AG04449 (cell line): Measurements from ENCODE around the gene CPEB2.

Experiments
- CTCF ChIA-PET: fragments of 350-600 bp; formaldehyde crosslinking; extraction: SDS; loops from one replicate; lab custom pipeline; 2021; ENCODE audit warnings: antibody characterized with exemption; lab: Yijun Ruan, JAX
- POLR2A ChIA-PET: fragments of 400-600, 350-600 bp; formaldehyde crosslinking; extraction: SDS; loops from one replicate; lab custom pipeline; 2020; ENCODE audit warnings: antibody characterized with exemption, inconsistent platforms; lab: Yijun Ruan, JAX
- DNase-seq: peaks from one replicate; pipeline ENCODE4 v3.0.0-alpha.2; 2010; ENCODE audit warnings: low read depth, low spot score
- H3K4me3 ChIP-seq: 2 replicates; pipeline ENCODE4 v1.5.1; 2011; ENCODE audit warnings: low read depth, mild to moderate bottlenecking, control low read depth, low read length
- TF ChIP-seq, protein P1 (sequence below): IDR thresholded peaks from one replicate; pipeline ENCODE4 v1.5.1; 2011; ENCODE audit warnings: mild to moderate bottlenecking, moderate library complexity, low read length, control low read depth, inconsistent platforms; ENCODE audit not compliant: insufficient read depth; ENCODE audit errors: missing control alignments

CPEB2 gene

DNA sequence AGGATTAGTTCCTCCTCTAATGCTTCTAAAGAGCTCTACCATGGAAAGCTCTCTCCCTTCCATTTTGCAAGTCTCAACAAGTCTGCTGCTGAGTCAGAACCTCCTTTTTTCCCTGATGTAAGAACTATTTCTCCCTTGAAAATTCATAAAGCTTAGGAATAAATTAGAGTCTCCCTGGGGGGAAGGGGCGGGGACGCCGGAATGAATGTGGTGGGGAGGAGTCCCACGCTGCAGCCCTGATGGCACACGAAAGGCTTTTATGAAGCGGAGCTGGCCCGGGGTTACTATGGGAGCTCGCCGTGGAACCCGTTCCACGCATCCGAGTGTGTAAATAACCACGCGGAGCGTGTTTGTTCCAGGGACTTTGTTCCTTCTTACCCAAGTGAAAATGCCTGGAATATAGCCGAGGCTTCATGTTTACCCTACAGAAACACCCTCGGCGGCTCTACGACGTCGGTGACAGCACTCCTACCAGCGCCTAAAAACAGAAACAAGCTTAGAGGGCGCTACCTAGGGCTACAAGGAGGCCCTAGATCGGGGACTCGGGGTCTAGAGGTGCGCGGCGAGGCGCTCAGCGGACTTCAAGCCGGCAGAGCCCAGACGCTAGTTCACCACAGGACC lies 923 bp upstream of the CPEB2 start:
- TF ChIP-seq, protein P1, sequence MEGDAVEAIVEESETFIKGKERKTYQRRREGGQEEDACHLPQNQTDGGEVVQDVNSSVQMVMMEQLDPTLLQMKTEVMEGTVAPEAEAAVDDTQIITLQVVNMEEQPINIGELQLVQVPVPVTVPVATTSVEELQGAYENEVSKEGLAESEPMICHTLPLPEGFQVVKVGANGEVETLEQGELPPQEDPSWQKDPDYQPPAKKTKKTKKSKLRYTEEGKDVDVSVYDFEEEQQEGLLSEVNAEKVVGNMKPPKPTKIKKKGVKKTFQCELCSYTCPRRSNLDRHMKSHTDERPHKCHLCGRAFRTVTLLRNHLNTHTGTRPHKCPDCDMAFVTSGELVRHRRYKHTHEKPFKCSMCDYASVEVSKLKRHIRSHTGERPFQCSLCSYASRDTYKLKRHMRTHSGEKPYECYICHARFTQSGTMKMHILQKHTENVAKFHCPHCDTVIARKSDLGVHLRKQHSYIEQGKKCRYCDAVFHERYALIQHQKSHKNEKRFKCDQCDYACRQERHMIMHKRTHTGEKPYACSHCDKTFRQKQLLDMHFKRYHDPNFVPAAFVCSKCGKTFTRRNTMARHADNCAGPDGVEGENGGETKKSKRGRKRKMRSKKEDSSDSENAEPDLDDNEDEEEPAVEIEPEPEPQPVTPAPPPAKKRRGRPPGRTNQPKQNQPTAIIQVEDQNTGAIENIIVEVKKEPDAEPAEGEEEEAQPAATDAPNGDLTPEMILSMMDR, result no peak
- ChIA-PET CTCF (interaction anchor here (2.4 to 3.2 kb wide), 2 partner anchors 1345 to 1347 kb away, joined by 11 to 12 read pairs; no protein-coding TSS in a partner anchor), POLR2A (interaction anchor here (0.6 to 1.0 kb wide), 5 partner anchors 32 to 1347 kb away, joined by 3 read pairs; no protein-coding TSS in a partner anchor)
- DNase-seq, result peak; percentile 83
- H3K4me3 ChIP-seq, result peak overlapping the region; percentile 82

DNA sequence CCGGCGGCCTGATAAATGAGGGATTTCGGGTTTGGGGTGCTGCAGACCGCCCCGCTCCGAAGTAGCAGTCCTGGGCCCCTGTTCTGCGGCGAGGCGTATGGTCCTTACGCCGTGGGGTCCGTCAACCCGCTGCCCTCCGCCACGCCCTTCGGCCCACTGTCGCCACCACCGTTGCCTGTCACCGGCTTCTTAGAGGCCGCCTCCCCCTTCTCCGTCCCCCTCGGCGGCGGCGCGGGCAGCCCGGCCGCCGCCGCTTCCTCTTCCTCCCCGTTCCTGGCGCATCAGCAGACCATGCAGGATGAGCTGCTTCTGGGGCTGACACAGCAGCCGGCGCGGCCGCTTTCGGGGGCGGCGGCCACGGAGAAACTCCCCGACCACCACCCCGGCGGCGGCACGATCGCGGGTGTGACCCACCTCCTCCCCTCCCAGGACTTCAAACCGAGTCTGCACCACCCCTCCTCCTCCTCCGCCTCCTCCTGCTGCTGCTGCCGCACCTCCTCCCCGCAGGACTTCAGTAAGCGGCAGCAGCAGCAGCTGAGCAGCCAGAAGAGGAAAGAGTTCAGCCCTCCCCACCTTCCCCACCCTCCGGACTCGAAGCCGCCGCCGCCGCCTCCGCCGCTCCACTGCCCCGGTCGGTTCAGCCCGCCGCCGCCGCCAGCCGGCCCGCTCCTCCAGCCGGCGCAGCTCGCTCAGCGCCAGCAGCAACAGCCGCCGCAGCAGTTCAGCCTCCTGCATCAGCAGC lies 549 bp downstream of the CPEB2 start:
- TF ChIP-seq, protein P1, result no peak
- DNase-seq, result no peak
- CTCF ChIA-PET, result interaction anchor here (1.8 kb wide), 1 partner anchor 1349 kb away, joined by 8 read pairs; no protein-coding TSS in a partner anchor
- H3K4me3 ChIP-seq, result peak overlapping the region; percentile 82
- POLR2A ChIA-PET, result interaction anchor here (0.7 to 1.3 kb wide), 11 partner anchors 9 to 1361 kb away, joined by 3 to 9 read pairs (median 3); no protein-coding TSS in a partner anchor

- ChIA-PET POLR2A (interaction anchor here (0.7 to 1.3 kb wide), 10 partner anchors 9 to 1362 kb away, joined by 3 to 9 read pairs (median 3); no protein-coding TSS in a partner anchor), CTCF (interaction anchor here (1.8 kb wide), 1 partner anchor 1349 kb away, joined by 8 read pairs; no protein-coding TSS in a partner anchor)
- H3K4me3 ChIP-seq, result peak overlapping the region; percentile 82
- DNase-seq, result no peak
- TF ChIP-seq, protein P1, result no peak
Measured at GRCh38 chr4:15003401-15003890, 1.2 kb downstream of the CPEB2 start.

DNA sequence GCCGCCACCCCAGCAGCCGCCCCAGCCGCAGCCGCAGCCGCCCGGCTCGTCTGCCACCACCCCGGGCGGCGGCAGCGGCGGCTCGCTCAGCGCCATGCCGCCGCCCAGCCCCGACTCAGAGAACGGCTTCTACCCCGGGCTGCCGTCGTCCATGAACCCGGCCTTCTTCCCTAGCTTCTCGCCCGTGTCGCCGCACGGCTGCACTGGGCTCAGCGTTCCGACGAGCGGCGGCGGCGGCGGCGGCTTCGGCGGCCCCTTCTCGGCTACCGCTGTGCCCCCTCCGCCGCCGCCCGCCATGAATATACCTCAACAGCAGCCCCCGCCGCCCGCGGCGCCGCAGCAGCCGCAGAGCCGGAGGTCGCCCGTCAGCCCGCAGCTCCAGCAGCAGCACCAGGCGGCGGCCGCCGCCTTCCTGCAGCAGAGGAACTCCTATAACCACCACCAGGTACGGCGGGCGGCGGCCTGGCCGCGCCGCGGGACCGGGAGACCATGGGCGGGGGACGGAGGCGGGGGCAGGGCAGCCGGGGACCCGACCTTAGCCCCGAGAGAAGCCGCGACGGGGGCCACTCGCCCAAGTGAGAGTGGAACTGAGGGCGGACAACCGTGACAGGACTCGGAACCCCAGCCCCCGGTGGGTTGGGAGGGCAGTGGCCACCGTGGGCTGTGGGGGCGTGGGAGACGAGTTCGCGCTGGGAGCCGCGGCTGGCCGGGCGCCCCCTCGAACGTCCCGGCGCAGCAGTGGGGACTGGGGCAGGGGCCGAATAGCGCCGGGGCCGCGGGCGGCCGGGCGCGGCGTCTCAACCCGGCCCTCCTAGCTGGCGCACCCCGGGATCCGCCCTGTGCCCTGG lies 1.8 kb downstream of the CPEB2 start:
- no peak for DNase-seq
- TF ChIP-seq, protein P1, result no peak
- POLR2A ChIA-PET, result interaction anchor here (0.7 to 1.3 kb wide), 2 partner anchors 677 to 1097 kb away, joined by 3 to 8 read pairs; partner anchors contain the start of gene FAM200B
- CTCF ChIA-PET, result interaction anchor here (1.8 kb wide), 1 partner anchor 1350 kb away, joined by 8 read pairs; no protein-coding TSS in a partner anchor
- H3K4me3 ChIP-seq, result peak overlapping the region; percentile 82

GRCh38 chr4:15004739-15005301 lies 2.5 kb downstream of the CPEB2 start:
- POLR2A ChIA-PET, result no interaction called here
- TF ChIP-seq, protein P1, result no peak
- no peak for DNase-seq
- H3K4me3 ChIP-seq, result peak overlapping the region; percentile 82
- CTCF ChIA-PET, result no interaction called here
